Measurements from ENCODE around the gene TANGO6. TPM values are rescaled to one million over a fixed set of nuclear protein-coding genes. Genes with fewer than 3 reads are reported as not detected.
A peak's percentile ranks its signal among the peaks of the same experiment; 100 is the strongest.

TANGO6 gene
- total and polyA plus RNA-seq, 2 of the 8 experiments (the other 6 are each of a cell fraction or from before 2014, with no cell fraction given) = 5.0 to 19.5 TPM

- no peak overlapping the region for H2BK15ac ChIP-seq (ENCODE audit: low read length)
- H2BK5ac ChIP-seq (ENCODE audit: low read depth, low read length) = peak overlapping the region; percentile 95
- H2AK5ac ChIP-seq (ENCODE audit: low read depth, low read length) = no peak overlapping the region
- no peak overlapping the region for H2AFZ ChIP-seq (ENCODE audit: low read length)
- H3K4me3 ChIP-seq (ENCODE audit: extremely low read depth in 1 of 4, insufficient read depth in 2 of 4, low read depth in 3 of 4, low read length in 4 of 4) = peak overlapping the region; percentile 90 to 97 (median 94)
- no peak overlapping the region for H3K23ac ChIP-seq (ENCODE audit: insufficient read length)
- H2BK20ac ChIP-seq (ENCODE audit: low read length) = no peak overlapping the region; the same call in 1 of the 2 replicates
- FAIRE-seq (no peak), DNase-seq (ENCODE audit: low read depth in 1 of 2, low spot score in 2 of 2) (peak in 1 of 2 experiments; percentile 90)
- peak overlapping the region; percentile 77 to 81 for H3K4me2 ChIP-seq (ENCODE audit: insufficient read depth in 1 of 2, low read depth in 2 of 2, low read length in 2 of 2)
- H3K14ac ChIP-seq (ENCODE audit: insufficient read length) = no peak overlapping the region
- peak overlapping the region; percentile 96 for H4K8ac ChIP-seq (ENCODE audit: extremely low read depth, insufficient read depth, low read length)
- 3% methylated on average over 9 of the region's 53 CpGs; no CpG with 5 or more reads in 1 of the 2 experiments for WGBS, 2 experiments (ENCODE audit: extremely low coverage in 1 of 2, insufficient coverage in 1 of 2, insufficient read length in 1 of 2, insufficient replicate concordance in 2 of 2, low coverage in 1 of 2, low lambda C conversion rate in 2 of 2, missing lambda C conversion rate in 1 of 2)
- H2BK120ac ChIP-seq (replicated peaks; ENCODE audit: low read depth, low read length) = no peak overlapping the region
- ChIA-PET CTCF (ENCODE audit: partially characterized antibody) (interaction anchor here (1.3 kb wide), 2 partner anchors 25 to 230 kb away, joined by 3 to 4 read pairs; no protein-coding TSS in a partner anchor), POLR2A (ENCODE audit: partially characterized antibody) (interaction anchor here (0.5 to 3.7 kb wide), 19 partner anchors 8 to 288 kb away, joined by 3 to 20 read pairs (median 5); partner anchors contain the start of genes HAS3 and PDF)
- H3K27ac ChIP-seq (ENCODE audit: low read depth, low read length) = peak overlapping the region; percentile 94
- H4K5ac ChIP-seq (ENCODE audit: insufficient read length, low read depth, low read length) = peak overlapping the region; percentile 34
- H2BK12ac ChIP-seq (ENCODE audit: low read depth, low read length) = peak overlapping the region; percentile 85
- H3K18ac ChIP-seq (ENCODE audit: extremely low read depth, low read length) = peak overlapping the region; percentile 99
- peaks cover 2 to 12% (median 7%) of the 10 kb centered on the region in 4 experiments; a peak in 5 of 7 replicates for H3K4me1 ChIP-seq (replicated peaks in 1 of 4; ENCODE audit: control insufficient read depth in 3 of 4, insufficient read depth in 4 of 4, low read length in 3 of 4)
- peak overlapping the region; percentile 97 for H4K91ac ChIP-seq (replicated peaks; ENCODE audit: insufficient read length, low read length)
- H4K20me1 ChIP-seq (replicated peaks in 1 of 2; ENCODE audit: control insufficient read depth in 1 of 2, insufficient read depth in 2 of 2, low read length in 2 of 2) = peaks cover 4 to 6% of the 10 kb centered on the region in 2 experiments
- peaks cover 27 to 84% of the 10 kb centered on the region in 2 experiments for H3K79me2 ChIP-seq (ENCODE audit: control insufficient read depth in 1 of 2, insufficient read depth in 2 of 2, low read length in 2 of 2)
- peaks cover 2% of the 10 kb centered on the region for H3K23me2 ChIP-seq (ENCODE audit: low read depth, low read length)
- no peaks in the 10 kb centered on the region for H3K9me3 ChIP-seq (ENCODE audit: insufficient read depth in 2 of 2, low read depth in 1 of 2, low read length in 1 of 2)
- H3K4ac ChIP-seq (replicated peaks; ENCODE audit: insufficient read length, low read depth, low read length) = peak overlapping the region; percentile 96
- H3K36me3 ChIP-seq (ENCODE audit: control insufficient read depth in 2 of 4, insufficient read depth in 4 of 4, low read length in 3 of 4) = peaks cover 4 to 17% (median 6%) of the 10 kb centered on the region in 4 experiments; a peak in 6 of 8 replicates
- peak overlapping the region; percentile 56 for H3K56ac ChIP-seq (replicated peaks; ENCODE audit: insufficient read length, low read depth, low read length)
- H3K9ac ChIP-seq (replicated peaks in 1 of 4; ENCODE audit: extremely low read depth in 1 of 4, low read depth in 3 of 4, low read length in 3 of 4) = peak overlapping the region; percentile 89 to 95 (median 94)
- no peaks in the 10 kb centered on the region for H3K27me3 ChIP-seq (replicated peaks in 1 of 4; ENCODE audit: control insufficient read depth in 3 of 4, extremely low read depth in 1 of 4, insufficient read depth in 3 of 4, low read length in 3 of 4)
- no peaks in the 10 kb centered on the region; the same call in 1 of the 2 replicates for H3K79me1 ChIP-seq (ENCODE audit: low read depth, low read length)
- no peak for TF ChIP-seq EGR1 (IDR thresholded peaks at IDR 0.05; ENCODE audit: borderline replicate concordance, low read depth, low read length)
- no peak for TF ChIP-seq CBX8 (IDR thresholded peaks at IDR 0.05; ENCODE audit: borderline replicate concordance, low read depth, low read length)
- no peak for TF ChIP-seq SIRT6 (IDR thresholded peaks at IDR 0.05; ENCODE audit: low read length)
- TF ChIP-seq POLR2AphosphoS5 (IDR thresholded peaks at IDR 0.05; ENCODE audit: low read depth, low read length) = peak; percentile 83
- TF ChIP-seq TBP (IDR thresholded peaks at IDR 0.05; ENCODE audit: low read depth, low read length) = 0 out of 2 replicates have a peak, but pooled peaks have one; percentile 25
- 0 out of 4 replicates have a peak, but pooled peaks of 1 of the 2 experiments have one; percentile 21 for TF ChIP-seq SIN3A (conservative IDR thresholded peaks at IDR 0.05 in 1 of 2, IDR thresholded peaks at IDR 0.05 in 1 of 2; ENCODE audit: low read depth in 1 of 2, low read length in 2 of 2)
- no peak for TF ChIP-seq SUZ12 (IDR thresholded peaks at IDR 0.05; ENCODE audit: low read length)
- TF ChIP-seq RBBP5 (IDR thresholded peaks at IDR 0.05; ENCODE audit: borderline replicate concordance, low read depth, low read length) = peak; percentile 3; the same call in 1 of the 2 replicates
- no peak for TF ChIP-seq CHD2 (IDR thresholded peaks at IDR 0.05; ENCODE audit: low read length)
- no peak for TF ChIP-seq JUND (IDR thresholded peaks at IDR 0.05; ENCODE audit: low read length)
- no peak; the same call in 1 of the 2 replicates for TF ChIP-seq MAX (IDR thresholded peaks at IDR 0.05)
These were observed 288.6 kb downstream of the TANGO6 start for GRCh38 chr16:69131839-69132423.
